B cell (primary cell): ENCODE data around the gene ZIC2. TPM values are rescaled to one million over a fixed set of nuclear protein-coding genes. Genes with fewer than 3 reads are reported as not detected.

ENCODE experiments used
- ATAC-seq: fragments of 200-7000 bp; cut with Tn5 transposase; one replicate; pipeline ENCODE4 v1.10.0; 2021; ENCODE audit warnings: low read depth, mild to moderate bottlenecking, moderate number of reproducible peaks, moderate library complexity
- CTCF ChIA-PET: fragments of 350-600 bp; sonication (Branson Sonifier 250); formaldehyde crosslinking; loops from one replicate; lab custom pipeline; 2021; ENCODE audit warnings: antibody characterized with exemption, inconsistent platforms; lab: Charles Lee
- POLR2A ChIA-PET: fragments of 350-600 bp; sonication (Branson Sonifier 250); formaldehyde crosslinking; loops from one replicate; lab custom pipeline; 2021; ENCODE audit warnings: antibody characterized with exemption; lab: Charles Lee
- DNase-seq: peaks from one replicate; pipeline ENCODE4 v3.0.0; 2013
- H2AFZ ChIP-seq: 2 replicates; pipeline ENCODE4 v1.6.1; 2012; ENCODE audit warnings: mild to moderate bottlenecking, low read depth, low read length; ENCODE audit not compliant: insufficient read depth, poor library complexity, severe bottlenecking
- H3K27ac ChIP-seq, 2 donors: 1 replicate in 1 of 2; 2 replicates in 1 of 2; pipeline ENCODE4 v1.5.1; 2012 to 2013; ENCODE audit warnings: low read length in 2 of 2, mild to moderate bottlenecking in 2 of 2, moderate library complexity in 1 of 2
- H3K27me3 ChIP-seq, 4 experiments: fragments of 200-600 bp in 1 of 4; sonication (generic) in 1 of 4; replicated peaks in 1 of 4; 1 replicate in 2 of 4; 2 replicates in 2 of 4; pipeline versions ENCODE4 v1.6.1 to v1.7.0; 2013 to 2016; ENCODE audit warnings: low read length in 3 of 4, mild to moderate bottlenecking in 2 of 4, mixed read lengths in 1 of 4, moderate library complexity in 1 of 4; ENCODE audit not compliant: insufficient read depth in 4 of 4, control insufficient read depth in 3 of 4; ENCODE audit errors: control extremely low read depth in 1 of 4
- H3K36me3 ChIP-seq, 2 experiments: replicated peaks in 1 of 2; 1 replicate in 1 of 2; 2 replicates in 1 of 2; pipeline versions ENCODE4 v1.6.1 to v1.7.1; 2013; ENCODE audit warnings: low read length in 1 of 2; ENCODE audit not compliant: insufficient read depth in 2 of 2, control insufficient read depth in 1 of 2; ENCODE audit errors: control extremely low read depth in 1 of 2, extremely low read depth in 1 of 2
- H3K4me1 ChIP-seq, 2 donors: fragments of 200-600 bp in 1 of 2; sonication (generic) in 1 of 2; 1 replicate in 1 of 2; 2 replicates in 1 of 2; pipeline versions ENCODE4 v1.5.1 to v1.6.1; 2013 to 2017; ENCODE audit warnings: low read length in 2 of 2; ENCODE audit not compliant: control insufficient read depth in 2 of 2, insufficient read depth in 2 of 2
- H3K4me2 ChIP-seq: replicated peaks from 2 replicates; pipeline ENCODE3; 2012; ENCODE audit warnings: mild to moderate bottlenecking, low read depth, low read length; ENCODE audit not compliant: poor library complexity, severe bottlenecking
- H3K4me3 ChIP-seq, 5 experiments: fragments of 200-600 bp in 1 of 5; sonication (generic) in 1 of 5; 1 replicate in 3 of 5; 2 replicates in 2 of 5; pipeline versions ENCODE4 v1.5.1 to v1.7.0; 2011 to 2016; ENCODE audit warnings: low read length in 4 of 5, mild to moderate bottlenecking in 4 of 5, low read depth in 2 of 5, control low read depth in 1 of 5, moderate library complexity in 1 of 5; ENCODE audit not compliant: insufficient read depth in 1 of 5; ENCODE audit errors: control extremely low read depth in 1 of 5, extremely low read depth in 1 of 5
- H3K79me2 ChIP-seq: fragments of 200-600 bp; sonication (generic); one replicate; pipeline ENCODE4 v1.6.0; 2016; ENCODE audit warnings: low read length; ENCODE audit not compliant: control insufficient read depth, insufficient read depth
- H3K9ac ChIP-seq: fragments of 200-600 bp; sonication (generic); 2 replicates; pipeline ENCODE4 v1.6.1; 2017; ENCODE audit warnings: mild to moderate bottlenecking, low read length, moderate library complexity
- H3K9me3 ChIP-seq, 3 donors: one replicate each; pipeline versions ENCODE4 v1.6.1 to v1.7.1; 2013; ENCODE audit warnings: low read length in 2 of 3; ENCODE audit not compliant: control insufficient read depth in 2 of 3, insufficient read depth in 1 of 3; ENCODE audit errors: control extremely low read depth in 1 of 3
- H4K20me1 ChIP-seq: 2 replicates; pipeline ENCODE4 v1.6.0; 2012; ENCODE audit warnings: mild to moderate bottlenecking, low read length; ENCODE audit not compliant: insufficient read depth, control insufficient read depth, poor library complexity, severe bottlenecking
- H3K27ac Mint-ChIP-seq: one replicate; pipeline ENCODE4 v1.8.0; 2021; ENCODE audit warnings: mixed read lengths
- H3K27me3 Mint-ChIP-seq: one replicate; pipeline ENCODE4 v1.8.0; 2021; ENCODE audit warnings: mixed read lengths
- H3K4me1 Mint-ChIP-seq: one replicate; pipeline ENCODE4 v1.8.0; 2021; ENCODE audit warnings: mixed read lengths
- H3K4me3 Mint-ChIP-seq: one replicate; pipeline ENCODE4 v1.8.0; 2021; ENCODE audit warnings: mixed read lengths
- H3K9me3 Mint-ChIP-seq: one replicate; pipeline ENCODE4 v1.8.0; 2022; ENCODE audit warnings: mixed read lengths; ENCODE audit not compliant: insufficient read depth
- EZH2 ChIP-seq: IDR thresholded peaks from 2 replicates; pipeline ENCODE4 v1.6.1; 2012; ENCODE audit warnings: borderline replicate concordance, low read depth, mild to moderate bottlenecking, moderate library complexity, low read length; ENCODE audit not compliant: insufficient read depth, poor library complexity, severe bottlenecking
- WGBS: methylation state at CpG from one replicate; pipeline ENCODE4 v1.1.5; 2013; ENCODE audit warnings: missing lambda C conversion rate; ENCODE audit not compliant: insufficient coverage; 5-methylcytosine and 5-hydroxymethylcytosine counted together
- intact Hi-C: fragments of 100-400 bp; cut with micrococcal nuclease; formaldehyde crosslinking; loops from one replicate; pipeline ENCODE4 v1.10.0; 2022
- polyA plus RNA-seq: library from polyadenylated mRNA; depleted of rRNA; stranded (reverse); fragments of >200 nt; gene quantifications from 2 replicates; pipeline ENCODE4 v1.2.3, GENCODE V29; 2012
- total RNA-seq, 2 donors: library from RNA; stranded (reverse); fragments of 120-200 nt in 1 of 2; gene quantifications; 1 replicate in 1 of 2; 2 replicates in 1 of 2; pipeline versions ENCODE4 v1.2.3 to v1.2.4, GENCODE V29; 2013 to 2022
- TF ChIP-seq, protein P1 (sequence below): fragments of 200-600 bp; IDR thresholded peaks from one replicate; pipeline ENCODE4 v1.8.0; 2022; ENCODE audit warnings: antibody characterized with exemption, mild to moderate bottlenecking

ZIC2 gene
- total and polyA plus RNA-seq, 2 donors (not counting 1 experiment from before 2014, with no cell fraction given): not detected

DNA sequence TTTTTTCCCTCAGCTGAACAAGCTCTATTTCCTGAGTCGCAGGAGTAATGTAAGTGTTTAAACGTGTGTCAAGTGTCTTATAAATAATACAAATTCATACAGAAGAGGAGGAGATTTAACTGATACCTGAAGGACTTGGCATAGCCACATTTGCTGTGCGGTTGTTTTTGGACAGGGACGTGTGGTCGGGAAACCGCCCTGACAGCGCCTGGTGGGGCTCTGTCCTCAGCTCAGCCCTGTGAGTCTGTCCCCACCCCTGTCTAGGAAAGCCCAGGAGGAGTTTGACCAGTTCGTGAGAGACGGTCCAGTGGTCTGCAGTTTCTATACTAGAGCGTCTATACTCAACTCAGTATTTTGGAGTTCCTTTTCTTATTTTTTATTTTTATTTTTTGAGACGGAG is 16.7 kb downstream of the ZIC2 start:
- H3K9me3 ChIP-seq: peaks cover 4 to 30% (median 16%) of the 10 kb centered on the region in 3 donors
- ChIA-PET CTCF (no interaction called here), POLR2A (interaction anchor here (0.6 kb wide), 1 partner anchor 15 kb away, joined by 3 read pairs; no protein-coding TSS in a partner anchor)
- no peak for TF ChIP-seq EZH2
- TF ChIP-seq, protein P1, sequence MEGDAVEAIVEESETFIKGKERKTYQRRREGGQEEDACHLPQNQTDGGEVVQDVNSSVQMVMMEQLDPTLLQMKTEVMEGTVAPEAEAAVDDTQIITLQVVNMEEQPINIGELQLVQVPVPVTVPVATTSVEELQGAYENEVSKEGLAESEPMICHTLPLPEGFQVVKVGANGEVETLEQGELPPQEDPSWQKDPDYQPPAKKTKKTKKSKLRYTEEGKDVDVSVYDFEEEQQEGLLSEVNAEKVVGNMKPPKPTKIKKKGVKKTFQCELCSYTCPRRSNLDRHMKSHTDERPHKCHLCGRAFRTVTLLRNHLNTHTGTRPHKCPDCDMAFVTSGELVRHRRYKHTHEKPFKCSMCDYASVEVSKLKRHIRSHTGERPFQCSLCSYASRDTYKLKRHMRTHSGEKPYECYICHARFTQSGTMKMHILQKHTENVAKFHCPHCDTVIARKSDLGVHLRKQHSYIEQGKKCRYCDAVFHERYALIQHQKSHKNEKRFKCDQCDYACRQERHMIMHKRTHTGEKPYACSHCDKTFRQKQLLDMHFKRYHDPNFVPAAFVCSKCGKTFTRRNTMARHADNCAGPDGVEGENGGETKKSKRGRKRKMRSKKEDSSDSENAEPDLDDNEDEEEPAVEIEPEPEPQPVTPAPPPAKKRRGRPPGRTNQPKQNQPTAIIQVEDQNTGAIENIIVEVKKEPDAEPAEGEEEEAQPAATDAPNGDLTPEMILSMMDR: no peak
- peaks cover 3% of the 10 kb centered on the region for H3K9me3 Mint-ChIP-seq
- 89% methylated on average over 8 of the region's 11 CpGs for WGBS
- H3K4me2 ChIP-seq: no peak overlapping the region
- no peaks in the 10 kb centered on the region for H3K4me1 Mint-ChIP-seq
- H3K4me3 ChIP-seq: no peak overlapping the region
- peaks cover 5 to 21% of the 10 kb centered on the region in 2 donors for H3K4me1 ChIP-seq
- H3K4me3 Mint-ChIP-seq: no peak overlapping the region
- no peak overlapping the region for H3K27ac Mint-ChIP-seq
- no peak for ATAC-seq
- H3K79me2 ChIP-seq: no peaks in the 10 kb centered on the region
- DNase-seq: no peak
- no peaks in the 10 kb centered on the region for H4K20me1 ChIP-seq
- peaks cover 66% of the 10 kb centered on the region for H3K27me3 Mint-ChIP-seq
- peaks cover 8 to 56% (median 46%) of the 10 kb centered on the region in 4 experiments for H3K27me3 ChIP-seq
- no peaks in the 10 kb centered on the region for H3K36me3 ChIP-seq
- H3K9ac ChIP-seq: no peak overlapping the region
- H2AFZ ChIP-seq: no peak overlapping the region
- no peak overlapping the region for H3K27ac ChIP-seq
- intact Hi-C loops: loop anchor here (5.0 kb wide), 1 partner anchor 36 kb away; no protein-coding TSS in a partner anchor

DNA sequence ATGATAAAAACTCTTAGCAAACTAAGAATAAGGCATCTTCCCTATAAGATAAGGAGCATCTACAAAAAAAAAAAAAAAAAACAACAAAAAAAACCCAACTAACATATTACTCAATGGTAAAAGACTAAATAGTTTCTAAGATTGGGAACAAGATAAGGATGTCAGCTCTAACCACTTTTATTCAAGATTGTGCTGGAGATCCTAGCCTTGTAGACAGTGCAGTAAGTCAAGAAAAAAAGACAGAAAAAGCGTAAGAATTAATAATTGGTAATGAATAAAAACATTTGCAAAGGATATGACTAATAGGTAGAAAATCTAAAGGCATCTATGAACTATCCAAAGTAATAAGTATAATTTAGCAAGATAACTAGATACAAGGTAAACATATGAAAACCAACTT is 33.0 kb downstream of the ZIC2 start:
- Histone ChIP-seq H3K4me1 (no peaks in the 10 kb centered on the region), H3K9me3 (peaks cover 0 to 6% (median 0%) of the 10 kb centered on the region in 3 donors), H3K4me2 (no peak overlapping the region), H4K20me1 (no peaks in the 10 kb centered on the region), H3K79me2 (no peaks in the 10 kb centered on the region), H3K4me3 (no peak overlapping the region), H3K27me3 (no peaks in the 10 kb centered on the region), H3K27ac (no peak overlapping the region), H3K9ac (no peak overlapping the region), H3K36me3 (no peaks in the 10 kb centered on the region), H2AFZ (no peak overlapping the region)
- Mint-ChIP-seq H3K27ac (no peak overlapping the region), H3K9me3 (no peaks in the 10 kb centered on the region), H3K27me3 (peaks cover 22% of the 10 kb centered on the region), H3K4me3 (no peak overlapping the region), H3K4me1 (no peaks in the 10 kb centered on the region)
- POLR2A ChIA-PET: no interaction called here
- CTCF ChIA-PET: no interaction called here
- DNase-seq (no peak), ATAC-seq (no peak)
- no peak for TF ChIP-seq EZH2
- TF ChIP-seq, protein P1: no peak
- WGBS: no CpG with 5 or more reads among the region's 1 CpG
- intact Hi-C loops: no loop called here
